HG03520 (cell line): ENCODE data around the gene KCNN1.
"Not testable (repeated sequence)": the region's sequence is repeated elsewhere in the genome, so short reads cannot be mapped to it uniquely, and the experiment has no call there.

Experiments used
- ATAC-seq: cut with Tn5 transposase; IDR thresholded peaks from one replicate; pipeline ENCODE4 v1.9.1; 2021; ENCODE audit warnings: mild to moderate bottlenecking, moderate library complexity; ENCODE audit not compliant: unreplicated experiment

Gene KCNN1

GRCh38 chr19:17967257-17968051, 547 bp downstream of the KCNN1 start:
- ATAC-seq = no peak

DNA sequence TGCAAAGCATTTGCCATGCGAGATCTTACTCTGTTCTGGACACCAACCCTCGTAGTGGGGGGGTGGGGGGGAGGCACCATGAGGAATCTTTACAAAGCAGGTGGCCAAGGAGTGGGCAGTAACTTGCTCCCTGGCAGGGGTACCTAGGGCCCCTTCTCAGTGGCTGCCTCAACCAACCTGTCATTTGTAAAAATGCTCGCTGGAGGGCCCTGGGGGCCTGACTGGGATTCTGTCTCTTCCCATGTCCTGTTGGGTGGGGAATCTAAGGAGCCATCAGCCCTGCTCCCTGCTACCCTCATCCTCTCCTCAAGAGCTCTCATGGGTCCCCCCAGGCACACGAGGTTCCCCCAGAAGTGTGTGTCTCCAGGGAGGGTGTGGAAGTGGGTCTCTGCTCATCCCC, 1.5 kb downstream of the KCNN1 start:
- no peak for ATAC-seq

DNA sequence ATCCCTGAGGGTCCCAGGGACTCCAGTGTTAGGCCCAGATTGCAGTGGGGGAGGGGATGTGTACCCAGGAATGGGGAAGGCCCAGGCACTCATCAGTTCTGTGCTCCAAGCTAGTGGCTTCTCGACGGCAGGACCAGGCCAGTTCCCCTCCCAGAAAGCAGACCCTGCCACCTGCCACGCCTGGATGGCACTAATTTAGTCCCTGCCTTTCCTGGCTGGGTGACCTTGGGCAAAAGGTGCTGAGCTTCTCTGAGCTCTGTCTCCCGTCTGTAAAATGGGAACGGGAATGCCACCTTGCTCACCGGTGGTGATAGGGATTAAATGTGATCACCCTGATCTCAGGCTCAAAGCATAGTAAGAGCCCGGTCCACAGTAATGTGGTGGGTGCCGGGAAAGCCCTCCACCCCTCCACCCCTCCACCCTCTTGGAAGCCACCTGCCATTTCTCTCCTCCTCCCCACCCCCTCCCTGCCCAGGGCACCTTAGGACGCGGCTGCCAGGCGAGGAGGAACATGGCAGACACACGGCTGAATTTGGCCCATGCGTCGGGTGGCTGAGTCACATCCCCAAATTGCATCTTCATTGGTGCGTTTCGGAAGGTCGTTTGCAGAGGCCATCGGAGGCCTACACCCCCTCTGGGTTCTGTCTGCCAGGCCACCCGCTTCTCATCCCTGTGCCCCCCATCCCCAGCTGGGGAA, 2.3 kb downstream of the KCNN1 start:
- no peak for ATAC-seq

GRCh38 chr19:17972230-17972629, 5.3 kb downstream of the KCNN1 start:
- no peak for ATAC-seq

DNA sequence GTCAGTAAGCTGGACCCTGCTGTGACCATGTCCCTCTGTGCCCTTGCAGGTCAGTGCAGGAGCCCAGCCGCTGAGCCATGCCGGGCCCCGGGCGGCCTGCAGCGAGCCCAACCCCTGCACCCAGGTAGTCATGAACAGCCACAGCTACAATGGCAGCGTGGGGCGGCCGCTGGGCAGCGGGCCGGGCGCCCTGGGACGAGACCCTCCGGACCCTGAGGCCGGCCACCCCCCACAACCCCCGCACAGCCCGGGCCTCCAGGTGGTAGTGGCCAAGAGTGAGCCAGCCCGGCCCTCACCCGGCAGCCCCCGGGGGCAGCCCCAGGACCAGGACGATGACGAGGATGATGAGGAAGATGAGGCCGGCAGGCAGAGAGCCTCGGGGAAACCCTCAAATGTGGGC, 6.9 kb downstream of the KCNN1 start:
- ATAC-seq = no peak

- ATAC-seq = no peak
Observed at GRCh38 chr19:17974551-17974950, 7.6 kb downstream of the KCNN1 start.

DNA sequence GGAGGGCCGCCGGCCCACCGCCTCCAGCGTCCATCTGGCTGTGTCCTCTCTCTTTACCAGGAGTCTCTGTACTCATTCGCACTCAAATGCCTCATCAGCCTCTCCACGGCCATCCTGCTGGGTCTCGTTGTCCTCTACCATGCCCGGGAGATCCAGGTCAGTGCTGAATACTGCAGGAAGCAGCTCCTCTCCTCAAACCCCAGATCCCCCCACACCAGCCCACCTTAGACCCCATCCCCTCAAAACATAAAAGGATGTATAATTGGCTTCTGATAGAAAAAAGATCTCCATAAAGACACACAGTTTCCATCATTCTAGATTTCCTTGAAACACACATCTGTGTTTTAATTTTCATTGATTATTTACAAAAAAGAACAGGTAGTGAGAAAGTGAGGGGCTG, 8.1 kb downstream of the KCNN1 start:
- ATAC-seq = no peak

DNA sequence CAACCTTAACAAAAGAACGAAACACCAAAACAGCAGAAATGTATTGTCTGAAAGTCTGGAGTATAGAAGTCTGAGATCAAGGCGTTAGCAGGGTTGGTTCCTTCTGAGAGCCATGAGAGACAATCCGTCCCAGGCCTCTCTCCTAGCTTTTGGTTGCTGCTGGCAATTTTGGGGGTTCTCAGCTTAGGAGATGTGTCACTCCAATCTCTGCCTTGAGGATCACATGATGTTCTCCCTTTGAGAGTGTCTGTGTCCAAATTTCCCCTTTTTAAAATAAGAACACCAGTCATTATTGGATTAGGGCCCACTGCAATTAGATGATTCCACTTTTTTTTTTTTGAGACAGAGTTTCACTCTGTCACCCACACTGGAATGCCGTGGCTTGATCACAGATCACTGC, 10.1 kb downstream of the KCNN1 start:
- ATAC-seq = no peak

DNA sequence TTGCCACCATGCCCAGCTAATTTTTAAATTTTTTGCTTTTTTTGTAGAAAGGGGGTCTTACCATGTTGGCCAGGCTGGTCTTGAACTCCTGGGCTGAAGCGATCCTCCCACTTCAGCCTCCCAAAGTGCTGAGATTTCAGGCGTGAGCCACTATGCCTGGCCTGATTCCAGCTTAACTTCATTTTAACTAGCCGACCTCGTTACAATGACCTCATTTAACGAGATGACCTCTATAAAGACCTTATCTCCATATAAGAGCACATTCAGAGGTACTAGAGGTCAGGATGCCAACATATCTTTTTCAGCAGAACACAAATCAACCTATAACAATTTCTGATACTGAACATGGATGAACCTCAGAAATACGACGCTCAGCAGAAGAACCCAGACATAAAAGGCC, 10.6 kb downstream of the KCNN1 start:
- no peak for ATAC-seq

DNA sequence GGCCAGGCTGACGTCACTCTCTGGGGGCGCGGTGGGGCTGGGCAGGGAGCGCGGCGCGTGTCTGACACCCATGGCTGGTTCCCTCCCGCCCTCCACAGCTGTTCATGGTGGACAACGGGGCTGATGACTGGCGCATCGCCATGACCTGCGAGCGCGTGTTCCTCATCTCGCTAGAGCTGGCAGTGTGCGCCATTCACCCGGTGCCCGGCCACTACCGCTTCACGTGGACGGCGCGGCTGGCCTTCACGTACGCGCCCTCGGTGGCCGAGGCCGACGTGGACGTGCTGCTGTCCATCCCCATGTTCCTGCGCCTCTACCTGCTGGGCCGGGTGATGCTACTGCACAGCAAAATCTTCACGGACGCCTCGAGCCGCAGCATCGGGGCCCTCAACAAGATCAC, 14.7 kb downstream of the KCNN1 start:
- ATAC-seq = no peak

- ATAC-seq = no peak
Observed at GRCh38 chr19:17982430-17982829, 15.5 kb downstream of the KCNN1 start.

- ATAC-seq = no peak
Observed at GRCh38 chr19:17985037-17985818, 18.3 kb downstream of the KCNN1 start.

GRCh38 chr19:17986569-17986968, 19.7 kb downstream of the KCNN1 start:
- not testable (repeated sequence) for ATAC-seq

GRCh38 chr19:17988161-17988560, 21.3 kb downstream of the KCNN1 start:
- ATAC-seq = no peak

DNA sequence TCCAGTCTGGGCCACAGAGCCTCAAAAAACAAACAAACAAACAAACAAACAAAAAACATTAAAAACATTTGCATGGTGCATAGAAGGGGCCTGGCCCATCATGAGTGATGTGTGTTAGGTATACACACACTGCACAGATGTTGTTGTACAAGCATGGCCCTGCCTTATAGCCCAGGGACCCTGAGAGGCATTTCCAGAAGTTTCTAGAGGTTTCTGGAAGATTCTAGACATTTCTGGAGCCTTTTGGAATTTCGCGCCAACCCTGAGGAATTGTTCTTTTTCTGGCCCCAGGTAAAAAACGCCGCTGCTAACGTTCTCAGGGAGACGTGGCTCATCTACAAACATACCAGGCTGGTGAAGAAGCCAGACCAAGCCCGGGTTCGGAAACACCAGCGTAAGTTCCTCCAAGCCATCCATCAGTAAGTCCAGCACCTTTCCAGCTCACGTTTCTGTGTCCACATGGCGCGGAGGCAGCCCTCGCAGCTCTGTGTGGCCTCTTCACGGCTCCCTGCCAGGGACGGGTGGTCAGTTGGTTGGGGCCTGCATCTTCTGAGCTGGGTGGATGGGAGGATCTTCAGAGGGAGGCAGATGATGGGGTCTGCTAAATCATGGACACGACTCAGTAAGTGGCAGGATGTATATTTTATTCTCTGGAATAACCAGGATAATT, 22.7 kb downstream of the KCNN1 start:
- no peak for ATAC-seq

GRCh38 chr19:17993076-17993813, 26.3 kb downstream of the KCNN1 start:
- ATAC-seq = no peak

GRCh38 chr19:17996826-17997316, 30.0 kb downstream of the KCNN1 start:
- ATAC-seq = no peak

DNA sequence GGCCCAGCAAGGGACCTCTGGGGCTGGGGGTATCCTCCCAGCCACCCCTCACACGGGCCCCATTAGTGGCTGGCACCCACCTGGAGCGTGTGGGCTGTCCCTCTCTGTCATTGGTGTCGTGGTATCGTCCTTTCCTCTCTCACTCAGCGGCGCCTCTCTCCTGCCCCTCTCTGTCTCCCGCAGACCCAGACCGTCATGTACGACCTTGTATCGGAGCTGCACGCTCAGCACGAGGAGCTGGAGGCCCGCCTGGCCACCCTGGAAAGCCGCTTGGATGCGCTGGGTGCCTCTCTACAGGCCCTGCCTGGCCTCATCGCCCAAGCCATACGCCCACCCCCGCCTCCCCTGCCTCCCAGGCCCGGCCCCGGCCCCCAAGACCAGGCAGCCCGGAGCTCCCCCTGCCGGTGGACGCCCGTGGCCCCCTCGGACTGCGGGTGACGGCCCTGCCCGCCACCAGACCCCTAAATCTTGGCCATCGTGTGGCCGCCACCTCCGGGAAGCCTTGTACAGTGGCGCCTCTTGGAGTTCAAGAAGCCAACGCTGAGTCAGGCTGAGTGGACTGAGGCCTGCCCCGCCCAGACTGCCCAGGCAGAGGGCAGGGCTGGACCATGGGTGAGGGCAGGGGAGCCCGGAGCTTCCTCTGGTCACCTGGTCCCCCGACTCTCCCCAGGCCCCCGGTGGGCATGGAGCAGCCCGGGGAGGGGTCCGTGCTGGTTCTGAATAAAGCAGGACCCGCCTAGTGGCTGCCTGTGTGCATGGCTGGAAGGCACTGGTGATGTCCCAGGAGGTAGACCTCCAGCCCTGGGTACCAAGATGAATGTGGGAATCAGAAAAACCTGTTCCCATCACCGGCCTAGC, 31.3 kb downstream of the KCNN1 start:
- no peak for ATAC-seq

DNA sequence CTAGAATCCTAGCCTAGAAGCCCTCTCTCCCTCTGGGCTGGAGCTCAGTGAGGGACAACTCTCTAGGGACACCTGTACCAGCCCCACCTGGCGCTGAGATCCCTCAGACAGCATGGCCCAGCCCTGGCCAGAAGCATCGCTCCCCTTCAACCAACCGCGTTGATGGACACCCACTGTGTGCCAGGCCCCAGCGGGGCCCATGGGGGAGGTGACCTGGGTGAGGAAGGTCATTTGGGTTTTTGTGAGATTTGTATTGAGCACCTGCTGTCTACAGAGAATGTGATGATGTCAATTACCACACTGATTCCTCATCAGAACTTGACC, 31.9 kb downstream of the KCNN1 start:
- ATAC-seq = no peak
